ES-I3 (cell line): Measurements from ENCODE around the gene WDR1.
"Not testable (repeated sequence)": the region's sequence is repeated elsewhere in the genome, so short reads cannot be mapped to it uniquely, and the experiment has no call there.

Source experiments
- H3K36me3 ChIP-seq: 2 replicates; pipeline ENCODE4 v1.6.1; 2013; ENCODE audit warnings: mild to moderate bottlenecking, low read length, control low read depth, moderate library complexity; ENCODE audit not compliant: insufficient read depth
- H3K4me1 ChIP-seq: 2 replicates; pipeline ENCODE4 v1.6.1; 2013; ENCODE audit warnings: mild to moderate bottlenecking, control low read depth, low read length; ENCODE audit not compliant: insufficient read depth
- H3K9ac ChIP-seq: 2 replicates; pipeline ENCODE4 v1.6.1; 2013; ENCODE audit warnings: low read depth, mild to moderate bottlenecking, low read length, moderate library complexity
- H3K9me3 ChIP-seq: 2 replicates; pipeline ENCODE4 v1.6.1; 2013; ENCODE audit warnings: mild to moderate bottlenecking, low read length, moderate library complexity; ENCODE audit not compliant: control insufficient read depth, insufficient read depth

WDR1 gene

DNA sequence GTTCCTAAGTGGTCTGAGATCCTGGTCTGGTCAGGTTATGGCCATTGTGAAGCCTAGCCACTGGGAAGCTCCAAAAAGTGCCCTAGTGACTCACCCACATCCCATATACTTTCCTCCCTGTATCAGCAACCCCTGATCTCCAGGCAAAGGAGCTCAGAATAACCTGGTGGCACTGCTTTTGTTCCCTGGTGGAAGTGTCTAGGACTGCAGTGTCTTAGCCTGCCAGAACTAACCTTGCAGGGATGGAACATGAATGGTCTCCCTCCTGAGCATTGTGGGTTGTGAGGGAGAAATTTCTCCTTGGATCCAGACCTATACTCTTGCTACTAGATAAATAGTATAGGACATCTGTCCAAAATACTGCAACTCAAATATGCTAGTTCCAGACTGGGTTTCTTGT lies 27.9 kb upstream of the WDR1 start:
- Histone ChIP-seq H3K36me3 (no peaks in the 10 kb centered on the region), H3K9me3 (no peaks in the 10 kb centered on the region)

DNA sequence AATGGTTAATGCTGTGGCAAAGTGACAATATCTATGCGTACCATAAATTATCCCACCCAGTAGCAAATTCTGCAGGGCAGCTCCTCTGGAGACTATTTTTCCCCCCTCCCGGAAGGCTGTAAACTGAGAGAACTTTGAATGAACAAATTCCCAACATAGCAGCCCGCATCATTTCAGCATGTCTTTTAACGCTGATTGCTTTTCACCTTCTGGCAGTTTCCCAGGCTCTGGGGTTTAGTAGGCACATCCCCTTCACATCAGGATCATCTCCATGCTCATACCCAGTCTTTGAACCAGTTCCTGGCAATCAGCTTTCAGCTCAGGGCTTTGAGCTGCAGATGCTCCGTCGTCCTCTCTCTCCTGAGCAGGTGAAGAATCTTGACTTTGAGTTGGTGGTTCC lies 26.6 kb upstream of the WDR1 start:
- no peaks in the 10 kb centered on the region for H3K36me3 ChIP-seq
- H3K9me3 ChIP-seq: no peaks in the 10 kb centered on the region
- no peaks in the 10 kb centered on the region for H3K4me1 ChIP-seq
- no peak overlapping the region for H3K9ac ChIP-seq

More for the DNA sequence above, 27.9 kb upstream of the WDR1 start:
- H3K4me1 ChIP-seq: no peaks in the 10 kb centered on the region
- no peak overlapping the region for H3K9ac ChIP-seq

DNA sequence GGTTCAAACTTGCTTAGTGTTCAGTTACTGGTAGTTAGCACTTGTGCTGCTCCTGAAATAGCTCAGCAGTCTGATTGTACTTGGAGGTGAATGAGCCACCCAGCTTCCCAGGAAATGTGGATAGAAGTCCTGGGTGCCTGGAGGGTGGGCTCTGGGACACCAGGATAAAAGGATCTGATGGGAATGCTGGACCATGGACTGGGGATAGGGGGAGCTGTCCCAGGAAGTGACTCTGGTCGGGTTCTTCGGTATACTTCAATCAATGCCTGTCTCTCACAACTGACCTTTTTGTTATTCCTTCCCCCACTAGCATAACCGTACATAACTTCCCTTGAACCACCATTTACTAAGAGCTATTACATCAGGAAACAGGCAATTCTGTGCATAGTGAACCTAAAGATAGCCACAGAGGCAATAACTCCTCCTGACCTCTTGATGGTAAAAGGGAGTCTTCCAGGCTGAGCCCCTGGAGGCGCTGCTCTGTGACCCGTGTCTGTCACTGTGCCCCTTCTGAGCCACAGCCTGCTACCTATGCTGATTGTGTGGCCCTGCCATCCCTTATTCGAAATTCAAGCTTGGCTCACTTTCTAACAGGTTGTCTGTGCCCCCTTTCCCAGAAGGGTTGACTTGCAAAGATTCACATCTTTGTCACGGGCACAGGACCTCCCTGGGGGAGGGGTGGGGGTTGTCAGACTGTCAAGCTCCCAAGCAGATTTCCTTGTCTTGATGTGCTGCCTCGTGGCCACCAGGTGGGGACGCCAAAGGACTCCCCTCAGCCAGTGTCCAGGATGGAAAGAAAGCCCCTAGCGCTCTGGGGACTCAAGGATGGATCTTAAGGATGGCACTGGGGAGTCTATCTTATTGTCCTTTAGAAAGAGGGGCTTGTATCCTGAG lies 24.5 kb upstream of the WDR1 start:
- H3K9me3 ChIP-seq: no peaks in the 10 kb centered on the region
- H3K9ac ChIP-seq: no peak overlapping the region; the same call in 1 of the 2 replicates
- H3K4me1 ChIP-seq: no peaks in the 10 kb centered on the region
- H3K36me3 ChIP-seq: no peaks in the 10 kb centered on the region

DNA sequence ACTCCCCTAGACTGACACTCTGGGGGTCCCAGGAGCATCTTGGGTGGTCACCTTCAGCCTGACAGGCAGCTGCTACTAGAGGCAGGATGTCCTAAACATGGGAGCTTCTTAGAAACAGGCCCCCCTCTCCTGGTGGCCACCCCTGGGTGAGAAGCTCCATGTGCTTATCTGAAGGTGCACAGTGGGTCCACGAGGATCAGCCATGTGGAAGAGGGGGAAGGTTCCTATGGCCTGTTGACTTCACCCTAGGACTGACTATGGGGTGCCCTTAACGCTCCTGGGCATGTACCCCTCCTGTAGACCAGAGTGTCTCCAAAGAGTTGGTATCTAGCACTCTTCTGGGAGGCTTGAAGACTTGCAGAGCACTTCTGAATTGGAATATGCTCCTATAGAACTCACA lies 22.9 kb upstream of the WDR1 start:
- no peak overlapping the region for H3K9ac ChIP-seq
- H3K9me3 ChIP-seq: no peaks in the 10 kb centered on the region
- no peaks in the 10 kb centered on the region for H3K36me3 ChIP-seq
- no peaks in the 10 kb centered on the region for H3K4me1 ChIP-seq

DNA sequence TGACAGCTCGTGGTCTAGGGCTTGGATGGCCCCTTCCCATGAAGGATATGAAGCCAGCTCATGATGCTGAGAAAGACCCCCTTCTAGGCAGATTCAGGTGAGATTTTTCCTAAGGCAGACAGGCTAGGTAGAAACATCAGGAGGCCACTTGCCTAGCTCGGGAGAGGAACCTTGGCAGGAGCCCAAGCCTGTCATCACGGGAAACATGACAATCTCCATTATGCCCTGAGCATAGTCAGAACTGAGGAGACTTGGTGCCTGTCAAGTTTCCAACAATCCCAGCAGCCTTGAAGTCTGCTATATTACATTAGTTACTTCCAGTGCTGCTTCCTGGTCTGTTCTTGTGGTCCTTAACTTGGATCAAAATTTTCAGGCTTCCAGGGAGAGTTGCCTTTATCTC lies 18.7 kb upstream of the WDR1 start:
- no peaks in the 10 kb centered on the region for H3K4me1 ChIP-seq
- no peaks in the 10 kb centered on the region for H3K9me3 ChIP-seq
- no peak overlapping the region for H3K9ac ChIP-seq
- H3K36me3 ChIP-seq: no peaks in the 10 kb centered on the region

DNA sequence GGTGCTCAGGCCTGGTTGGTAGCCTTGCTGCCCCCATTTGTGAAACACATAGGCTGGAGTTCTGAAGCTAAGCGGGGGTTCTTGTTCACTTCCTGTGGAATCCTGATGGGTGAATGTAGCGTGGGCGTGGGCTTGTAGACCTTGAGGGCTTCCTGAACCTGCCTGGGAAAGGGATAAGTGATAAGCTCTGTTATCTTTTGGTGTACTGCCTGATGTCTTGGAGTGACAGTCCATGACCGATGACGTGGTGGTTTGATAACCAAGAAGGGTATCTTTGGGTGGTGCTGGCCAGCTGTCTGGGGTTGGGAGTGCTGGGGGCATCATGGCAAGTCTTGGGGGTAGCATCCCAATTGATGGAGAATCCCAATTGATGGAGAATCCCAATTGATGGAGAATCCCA lies 17.5 kb upstream of the WDR1 start:
- Histone ChIP-seq H3K9ac (no peak overlapping the region), H3K4me1 (no peaks in the 10 kb centered on the region), H3K36me3 (no peaks in the 10 kb centered on the region), H3K9me3 (no peaks in the 10 kb centered on the region)

GRCh38 chr4:10131202-10131601 lies 14.6 kb upstream of the WDR1 start:
- H3K4me1 ChIP-seq: no peaks in the 10 kb centered on the region
- no peak overlapping the region for H3K9ac ChIP-seq
- H3K9me3 ChIP-seq: no peaks in the 10 kb centered on the region

DNA sequence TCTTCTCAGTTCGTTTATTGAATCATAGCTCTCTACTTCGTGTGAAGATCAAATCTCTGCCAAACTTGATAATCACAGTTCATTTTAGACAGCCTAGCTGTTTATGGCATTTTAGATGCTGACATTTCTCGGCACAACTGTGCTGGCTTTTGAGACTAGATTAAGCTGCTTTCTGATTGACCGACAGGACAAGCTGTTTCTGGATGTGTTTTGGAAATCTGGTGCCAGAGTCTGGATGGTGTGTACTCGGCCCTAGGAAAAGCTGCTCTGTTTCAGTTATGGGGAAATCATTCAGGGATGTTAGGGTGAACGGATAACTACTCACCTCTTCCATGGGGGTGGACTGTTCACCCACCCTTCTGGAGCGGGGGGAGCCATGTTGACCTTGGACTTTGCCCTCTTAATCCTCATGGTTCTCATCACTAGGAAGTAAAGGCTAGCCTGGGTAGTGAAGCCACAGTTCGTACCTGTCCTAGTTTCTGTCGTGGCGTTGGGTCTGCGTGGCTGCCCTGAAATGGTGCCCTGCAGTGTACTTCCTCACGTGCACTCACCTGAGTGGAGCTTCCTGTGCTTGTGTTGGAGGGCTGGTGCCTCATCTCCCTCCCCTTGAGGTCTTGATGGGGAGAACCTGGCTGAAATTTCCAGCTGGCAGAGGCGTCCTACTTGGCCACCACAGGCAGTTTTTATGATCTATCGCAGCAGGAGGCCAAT lies 13.7 kb upstream of the WDR1 start:
- Histone ChIP-seq H3K9me3 (no peaks in the 10 kb centered on the region), H3K9ac (no peak overlapping the region), H3K4me1 (no peaks in the 10 kb centered on the region), H3K36me3 (no peaks in the 10 kb centered on the region)

More at GRCh38 chr4:10131202-10131601, 14.6 kb upstream of the WDR1 start:
- no peaks in the 10 kb centered on the region for H3K36me3 ChIP-seq

- Histone ChIP-seq H3K36me3 (no peaks in the 10 kb centered on the region), H3K4me1 (no peaks in the 10 kb centered on the region), H3K9me3 (no peaks in the 10 kb centered on the region), H3K9ac (no peak overlapping the region)
These were observed 12.9 kb upstream of the WDR1 start for GRCh38 chr4:10129196-10130177.

GRCh38 chr4:10128761-10129160 lies 12.2 kb upstream of the WDR1 start:
- no peaks in the 10 kb centered on the region for H3K9me3 ChIP-seq
- no peak overlapping the region for H3K9ac ChIP-seq
- H3K36me3 ChIP-seq: no peaks in the 10 kb centered on the region
- H3K4me1 ChIP-seq: peaks cover under 1% of the 10 kb centered on the region; the same call in 1 of the 2 replicates

DNA sequence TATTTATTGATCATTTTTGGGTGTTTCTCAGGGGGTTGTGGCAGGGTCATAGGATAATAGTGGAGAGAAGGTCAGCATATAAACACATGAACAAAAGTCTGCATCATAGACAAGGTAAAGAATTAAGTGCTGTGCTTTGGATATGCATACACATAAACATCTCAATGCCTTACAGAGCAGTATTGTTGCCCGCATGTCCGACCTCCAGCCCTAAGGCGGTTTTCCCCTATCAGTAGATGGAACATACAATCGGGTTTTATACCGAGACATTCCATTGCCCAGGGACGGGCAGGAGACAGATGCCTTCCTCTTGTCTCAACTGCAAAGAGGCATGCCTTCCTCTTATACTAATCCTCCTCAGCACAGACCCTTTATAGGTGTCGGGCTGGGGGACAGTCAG lies 10.9 kb upstream of the WDR1 start:
- not testable (repeated sequence) for H3K36me3 ChIP-seq, H3K9ac ChIP-seq, H3K9me3 ChIP-seq, H3K4me1 ChIP-seq

GRCh38 chr4:10124167-10124930 lies 7.8 kb upstream of the WDR1 start:
- H3K36me3 ChIP-seq: no peaks in the 10 kb centered on the region
- H3K4me1 ChIP-seq: peaks cover 3% of the 10 kb centered on the region
- H3K9me3 ChIP-seq: no peaks in the 10 kb centered on the region
- no peak overlapping the region for H3K9ac ChIP-seq

DNA sequence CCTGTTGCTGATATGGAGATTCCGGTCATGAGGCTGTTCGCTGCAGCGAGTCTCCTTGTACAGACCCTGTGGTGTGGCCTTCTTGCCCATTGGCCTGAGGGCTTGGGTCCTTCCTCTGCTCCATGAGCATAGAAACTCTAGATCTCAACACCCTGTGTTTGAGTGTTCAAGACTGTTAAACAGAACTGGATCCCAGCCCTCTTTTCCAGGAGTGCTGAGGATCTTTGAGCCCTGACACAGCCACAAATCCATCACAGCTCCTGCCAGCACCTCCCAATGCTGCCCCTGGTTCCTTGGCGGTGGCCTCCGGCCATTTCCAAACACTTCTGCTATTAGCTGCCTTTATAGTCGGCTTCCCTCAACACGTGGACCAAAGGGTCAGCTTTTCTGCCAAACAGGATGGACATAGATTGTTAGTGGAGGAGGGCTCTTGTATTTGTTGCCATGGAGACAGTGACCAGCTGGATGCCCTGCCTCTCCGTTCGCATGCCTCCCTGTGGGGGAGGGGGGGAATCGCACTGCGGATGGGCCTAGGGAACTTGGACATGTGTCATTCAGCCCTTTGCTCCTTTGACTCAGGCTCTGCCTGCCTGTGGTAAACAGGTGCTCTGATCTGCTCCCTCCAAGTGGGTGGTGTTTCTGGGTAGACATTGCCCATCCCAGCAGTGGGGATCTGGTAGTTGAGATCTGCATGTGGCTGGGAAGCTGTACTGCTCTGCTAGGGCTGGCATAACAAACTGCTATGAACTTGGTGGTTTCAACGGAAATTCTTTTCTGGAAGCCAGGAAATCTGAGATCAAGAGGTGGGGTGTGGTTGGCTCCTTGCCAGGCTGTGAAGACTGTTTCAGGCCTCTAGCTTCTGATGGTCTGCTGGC lies 6.9 kb upstream of the WDR1 start:
- no peaks in the 10 kb centered on the region for H3K9me3 ChIP-seq
- no peaks in the 10 kb centered on the region for H3K36me3 ChIP-seq
- H3K9ac ChIP-seq: no peak overlapping the region
- H3K4me1 ChIP-seq: peaks cover 7% of the 10 kb centered on the region
